AG04449 (cell line): ENCODE results near the gene ACAA1.

Experiments used
- CTCF ChIA-PET: fragments of 350-600 bp; formaldehyde crosslinking; extraction: SDS; loops from one replicate; lab custom pipeline; 2021; ENCODE audit warnings: antibody characterized with exemption; lab: Yijun Ruan, JAX
- POLR2A ChIA-PET: fragments of 400-600, 350-600 bp; formaldehyde crosslinking; extraction: SDS; loops from one replicate; lab custom pipeline; 2020; ENCODE audit warnings: antibody characterized with exemption, inconsistent platforms; lab: Yijun Ruan, JAX
- DNase-seq: peaks from one replicate; pipeline ENCODE4 v3.0.0-alpha.2; 2010; ENCODE audit warnings: low read depth, low spot score
- H3K4me3 ChIP-seq: 2 replicates; pipeline ENCODE4 v1.5.1; 2011; ENCODE audit warnings: low read depth, mild to moderate bottlenecking, control low read depth, low read length
- TF ChIP-seq, protein P1 (sequence below): IDR thresholded peaks from one replicate; pipeline ENCODE4 v1.5.1; 2011; ENCODE audit warnings: mild to moderate bottlenecking, moderate library complexity, low read length, control low read depth, inconsistent platforms; ENCODE audit not compliant: insufficient read depth; ENCODE audit errors: missing control alignments

Gene ACAA1

DNA sequence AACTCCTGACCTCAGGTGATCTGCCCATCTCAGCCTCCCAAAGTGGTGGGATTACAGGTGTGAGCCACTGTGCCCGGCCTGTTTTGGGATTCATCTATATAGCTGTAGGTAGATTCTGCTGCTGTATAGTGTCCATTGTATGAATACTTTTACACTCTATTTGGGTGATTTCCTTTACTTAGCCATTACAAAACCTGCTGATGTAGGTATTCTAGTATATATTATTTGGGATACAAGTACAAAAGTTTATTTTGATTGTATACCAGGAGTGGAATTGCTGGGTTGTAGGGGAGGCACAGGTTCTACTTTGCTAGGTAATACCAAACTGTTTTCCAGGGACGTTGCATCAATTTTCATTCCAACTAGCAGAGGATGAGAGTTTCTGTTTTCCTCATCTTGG is 18.9 kb upstream of the ACAA1 start:
- ChIA-PET POLR2A (no interaction called here), CTCF (interaction anchor here (1.4 to 1.9 kb wide), 3 partner anchors 9 to 191 kb away, joined by 4 to 5 read pairs (median 5); partner anchors contain the start of gene XYLB)

DNA sequence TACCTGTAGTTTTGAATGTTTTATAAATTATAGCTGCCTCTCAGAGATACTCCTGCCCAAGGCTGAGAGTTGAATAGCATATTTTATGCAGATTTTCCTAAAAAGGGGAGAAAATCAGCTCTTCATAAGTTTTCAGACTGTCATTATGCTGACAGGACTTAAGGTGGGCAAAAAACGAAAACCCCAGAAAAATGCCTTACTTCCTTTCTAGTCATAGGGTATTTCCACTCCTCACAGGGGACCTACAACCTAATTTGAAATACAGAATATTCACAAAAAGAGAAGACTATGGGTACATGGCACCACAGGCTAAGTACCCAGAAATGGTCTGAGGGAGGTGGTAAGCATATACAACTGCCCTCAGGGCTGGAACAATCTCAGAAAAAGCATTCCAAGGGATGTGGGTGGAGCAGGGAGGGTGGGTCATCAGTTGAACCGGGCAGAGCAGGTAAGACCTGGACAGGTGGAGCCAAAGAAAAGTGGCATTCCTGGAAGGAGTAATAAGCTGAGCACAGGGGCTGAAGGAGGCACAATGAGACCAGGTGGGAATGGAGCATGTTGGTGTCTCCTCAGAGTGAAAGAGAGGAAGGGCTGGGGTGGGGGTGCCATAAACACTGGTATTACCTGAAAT is 17.8 kb upstream of the ACAA1 start:
- H3K4me3 ChIP-seq, result no peak overlapping the region
- no peak for DNase-seq
- TF ChIP-seq, protein P1, sequence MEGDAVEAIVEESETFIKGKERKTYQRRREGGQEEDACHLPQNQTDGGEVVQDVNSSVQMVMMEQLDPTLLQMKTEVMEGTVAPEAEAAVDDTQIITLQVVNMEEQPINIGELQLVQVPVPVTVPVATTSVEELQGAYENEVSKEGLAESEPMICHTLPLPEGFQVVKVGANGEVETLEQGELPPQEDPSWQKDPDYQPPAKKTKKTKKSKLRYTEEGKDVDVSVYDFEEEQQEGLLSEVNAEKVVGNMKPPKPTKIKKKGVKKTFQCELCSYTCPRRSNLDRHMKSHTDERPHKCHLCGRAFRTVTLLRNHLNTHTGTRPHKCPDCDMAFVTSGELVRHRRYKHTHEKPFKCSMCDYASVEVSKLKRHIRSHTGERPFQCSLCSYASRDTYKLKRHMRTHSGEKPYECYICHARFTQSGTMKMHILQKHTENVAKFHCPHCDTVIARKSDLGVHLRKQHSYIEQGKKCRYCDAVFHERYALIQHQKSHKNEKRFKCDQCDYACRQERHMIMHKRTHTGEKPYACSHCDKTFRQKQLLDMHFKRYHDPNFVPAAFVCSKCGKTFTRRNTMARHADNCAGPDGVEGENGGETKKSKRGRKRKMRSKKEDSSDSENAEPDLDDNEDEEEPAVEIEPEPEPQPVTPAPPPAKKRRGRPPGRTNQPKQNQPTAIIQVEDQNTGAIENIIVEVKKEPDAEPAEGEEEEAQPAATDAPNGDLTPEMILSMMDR, result no peak
- POLR2A ChIA-PET, result no interaction called here
- CTCF ChIA-PET, result interaction anchor here (1.4 to 1.7 kb wide), 2 partner anchors 10 to 91 kb away, joined by 4 to 5 read pairs; no protein-coding TSS in a partner anchor

More for the DNA sequence above, 18.9 kb upstream of the ACAA1 start:
- no peak for DNase-seq
- TF ChIP-seq, protein P1, result no peak
- no peak overlapping the region for H3K4me3 ChIP-seq

DNA sequence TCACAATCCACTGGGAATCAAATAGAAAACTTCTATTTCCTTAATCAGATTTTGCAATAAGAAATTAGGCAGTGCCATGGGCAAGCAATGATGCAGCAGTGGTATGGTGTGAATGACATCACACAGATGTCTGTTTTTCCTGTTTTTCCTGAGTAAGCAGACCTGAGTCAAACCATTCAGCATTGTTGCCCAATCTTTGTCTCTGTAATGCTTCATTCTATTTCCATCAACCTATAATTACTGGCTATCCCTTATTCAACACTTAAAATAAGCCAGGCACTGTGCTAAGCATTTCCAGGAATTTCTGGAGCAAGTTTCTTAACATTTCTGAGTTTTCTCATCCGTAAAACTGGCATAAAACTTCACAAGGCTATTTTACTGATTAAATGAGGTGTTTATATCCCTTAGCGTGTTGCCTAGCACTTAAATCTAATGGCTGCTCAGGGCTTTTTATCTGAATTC is 17.1 kb upstream of the ACAA1 start:
- no peak overlapping the region for H3K4me3 ChIP-seq
- POLR2A ChIA-PET, result interaction anchor here (1.5 kb wide), 1 partner anchor 11 kb away, joined by 6 read pairs; the partner anchor contains the start of gene OXSR1
- TF ChIP-seq, protein P1, result no peak
- CTCF ChIA-PET, result no interaction called here
- peak; percentile 47 for DNase-seq

DNA sequence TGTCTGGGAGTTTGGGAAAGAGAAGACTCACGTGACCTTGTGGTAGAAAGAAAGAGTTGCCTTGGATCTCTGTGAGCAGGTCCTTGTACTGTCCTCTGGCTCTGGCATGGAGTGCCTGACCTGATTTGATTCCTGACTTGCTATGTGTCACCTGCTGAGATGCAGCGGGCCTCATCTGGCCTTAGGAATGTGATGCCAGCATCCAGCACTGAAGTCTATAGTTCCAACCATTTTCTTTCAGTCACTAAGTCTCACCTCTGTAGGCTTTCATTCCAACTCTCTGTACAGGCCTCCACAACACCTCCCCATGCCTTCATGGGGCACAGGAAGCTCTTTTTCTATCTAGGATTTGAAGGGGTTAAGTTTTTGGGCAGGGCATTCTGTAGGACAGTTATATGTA is 16.3 kb upstream of the ACAA1 start:
- H3K4me3 ChIP-seq, result no peak overlapping the region
- ChIA-PET CTCF (interaction anchor here (0.7 kb wide), 1 partner anchor 10 kb away, joined by 3 read pairs; no protein-coding TSS in a partner anchor), POLR2A (interaction anchor here (1.5 kb wide), 1 partner anchor 12 kb away, joined by 6 read pairs; the partner anchor contains the start of gene OXSR1)
- TF ChIP-seq, protein P1, result no peak
- no peak for DNase-seq

DNA sequence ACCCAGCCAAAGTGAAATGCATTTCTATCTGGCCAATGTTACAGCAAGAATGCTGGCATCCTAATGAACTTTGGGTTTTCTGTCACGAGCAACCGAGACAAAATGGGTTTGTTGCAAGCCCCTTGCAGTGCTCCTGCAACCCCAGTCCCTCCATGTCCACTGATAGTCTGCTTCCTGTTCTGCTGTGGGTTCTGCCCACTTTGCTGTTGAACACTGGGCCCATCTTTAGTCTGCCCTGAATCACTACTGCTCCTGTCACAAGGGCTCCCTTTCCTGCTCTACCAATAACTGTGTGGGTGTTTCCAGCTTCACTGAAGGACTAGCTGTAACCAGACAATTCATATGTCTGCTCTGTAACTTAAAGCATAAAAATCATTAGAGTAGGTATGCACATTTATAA is 15.7 kb upstream of the ACAA1 start:
- POLR2A ChIA-PET, result interaction anchor here (1.5 kb wide), 1 partner anchor 12 kb away, joined by 6 read pairs; the partner anchor contains the start of gene OXSR1
- TF ChIP-seq, protein P1, result no peak

DNA sequence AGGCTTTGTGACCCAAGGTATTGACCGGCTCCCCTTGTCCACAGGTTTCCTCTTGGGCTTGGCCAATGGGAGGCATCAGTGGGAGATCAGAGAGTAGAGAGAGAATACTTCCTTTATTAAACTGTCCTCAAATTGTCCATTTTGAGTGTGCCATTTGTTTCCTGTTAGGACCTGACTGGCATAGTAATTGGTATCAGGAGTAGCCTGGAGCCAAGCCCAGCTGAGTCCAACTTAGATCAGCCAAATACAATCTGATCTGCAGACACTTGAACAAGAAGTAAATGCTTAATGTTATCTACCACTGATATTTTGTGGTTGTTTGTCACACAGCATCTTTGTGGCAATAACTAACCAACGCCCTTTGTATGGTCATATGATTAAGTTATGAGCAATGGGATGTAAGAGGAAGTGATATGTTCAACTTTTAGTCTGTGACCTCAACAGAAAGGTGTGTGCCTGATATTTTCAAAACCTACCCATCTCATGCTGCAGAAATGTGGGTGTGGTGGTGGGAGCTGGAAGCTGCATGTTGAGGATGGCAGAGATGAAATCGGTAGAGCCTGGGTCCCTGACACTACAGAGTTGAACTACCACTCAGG is 14.8 kb upstream of the ACAA1 start:
- TF ChIP-seq, protein P1, result no peak
- ChIA-PET POLR2A (no interaction called here), CTCF (interaction anchor here (0.9 kb wide), 1 partner anchor 10 kb away, joined by 3 read pairs; no protein-coding TSS in a partner anchor)
- H3K4me3 ChIP-seq, result no peak overlapping the region
- DNase-seq, result no peak

More for the DNA sequence above, 15.7 kb upstream of the ACAA1 start:
- CTCF ChIA-PET, result interaction anchor here (0.9 kb wide), 1 partner anchor 10 kb away, joined by 3 read pairs; no protein-coding TSS in a partner anchor
- no peak for DNase-seq
- H3K4me3 ChIP-seq, result no peak overlapping the region
